ENCODE measurements around the gene CES3. TPM values are rescaled to one million over a fixed set of nuclear protein-coding genes. Genes with fewer than 3 reads are reported as not detected.

The CES3 gene
- total and polyA plus RNA-seq, 9 donors: 0.45 to 2.3 (median 1.3) TPM

DNA sequence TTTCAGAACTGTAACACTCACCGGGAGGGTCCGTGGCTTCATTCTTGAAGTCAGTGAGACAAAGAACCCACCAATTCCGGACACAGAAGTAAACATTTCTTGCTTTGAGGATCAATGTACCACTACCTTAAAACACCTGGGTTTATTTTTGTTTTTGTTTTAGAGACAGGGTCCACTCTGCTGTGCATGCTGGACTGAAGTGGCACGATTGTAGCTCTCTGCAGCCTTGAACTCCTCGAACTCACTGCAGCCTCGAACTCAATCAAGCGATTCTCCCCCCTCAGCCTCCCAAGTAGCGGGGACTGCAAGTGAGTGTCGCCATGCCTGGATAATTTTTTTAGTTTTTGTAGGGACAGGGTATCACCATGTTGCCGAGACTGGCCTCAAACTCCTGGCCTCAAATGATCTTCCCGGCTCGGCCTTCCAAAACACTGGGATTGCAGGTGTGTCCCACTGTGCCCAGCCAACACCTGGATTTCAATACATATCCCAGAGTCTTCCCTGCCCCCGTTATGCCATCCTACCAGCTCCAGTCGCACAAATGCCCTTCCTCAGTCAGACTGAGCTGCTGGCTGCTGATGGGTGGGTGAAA is 14.3 kb downstream of the CES3 start:
- Histone ChIP-seq H3K36me3 (no peaks in the 10 kb centered on the region), H3K4me3 (no peak overlapping the region), H3K4me1 (ENCODE audit: insufficient read depth) (no peaks in the 10 kb centered on the region), H3K27ac (no peak overlapping the region), H3K27me3 (no peaks in the 10 kb centered on the region), H3K9me3 (no peaks in the 10 kb centered on the region)
- TF ChIP-seq, protein P1, sequence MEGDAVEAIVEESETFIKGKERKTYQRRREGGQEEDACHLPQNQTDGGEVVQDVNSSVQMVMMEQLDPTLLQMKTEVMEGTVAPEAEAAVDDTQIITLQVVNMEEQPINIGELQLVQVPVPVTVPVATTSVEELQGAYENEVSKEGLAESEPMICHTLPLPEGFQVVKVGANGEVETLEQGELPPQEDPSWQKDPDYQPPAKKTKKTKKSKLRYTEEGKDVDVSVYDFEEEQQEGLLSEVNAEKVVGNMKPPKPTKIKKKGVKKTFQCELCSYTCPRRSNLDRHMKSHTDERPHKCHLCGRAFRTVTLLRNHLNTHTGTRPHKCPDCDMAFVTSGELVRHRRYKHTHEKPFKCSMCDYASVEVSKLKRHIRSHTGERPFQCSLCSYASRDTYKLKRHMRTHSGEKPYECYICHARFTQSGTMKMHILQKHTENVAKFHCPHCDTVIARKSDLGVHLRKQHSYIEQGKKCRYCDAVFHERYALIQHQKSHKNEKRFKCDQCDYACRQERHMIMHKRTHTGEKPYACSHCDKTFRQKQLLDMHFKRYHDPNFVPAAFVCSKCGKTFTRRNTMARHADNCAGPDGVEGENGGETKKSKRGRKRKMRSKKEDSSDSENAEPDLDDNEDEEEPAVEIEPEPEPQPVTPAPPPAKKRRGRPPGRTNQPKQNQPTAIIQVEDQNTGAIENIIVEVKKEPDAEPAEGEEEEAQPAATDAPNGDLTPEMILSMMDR (IDR thresholded peaks at IDR 0.05): no peak
- TF ChIP-seq POLR2A (IDR thresholded peaks at IDR 0.05) (no peak), EP300 (IDR thresholded peaks at IDR 0.05) (no peak)
- intact Hi-C loops (cut with DNase I): loop anchor here in 1 of 4 donors (10.0 kb wide), 1 partner anchor 209 kb away; the partner anchor contains the start of gene MATCAP1
- 64 to 75% (median 74%) methylated on average over 14 of the region's 14 CpGs for WGBS, 3 donors
- no peak for DNase-seq

DNA sequence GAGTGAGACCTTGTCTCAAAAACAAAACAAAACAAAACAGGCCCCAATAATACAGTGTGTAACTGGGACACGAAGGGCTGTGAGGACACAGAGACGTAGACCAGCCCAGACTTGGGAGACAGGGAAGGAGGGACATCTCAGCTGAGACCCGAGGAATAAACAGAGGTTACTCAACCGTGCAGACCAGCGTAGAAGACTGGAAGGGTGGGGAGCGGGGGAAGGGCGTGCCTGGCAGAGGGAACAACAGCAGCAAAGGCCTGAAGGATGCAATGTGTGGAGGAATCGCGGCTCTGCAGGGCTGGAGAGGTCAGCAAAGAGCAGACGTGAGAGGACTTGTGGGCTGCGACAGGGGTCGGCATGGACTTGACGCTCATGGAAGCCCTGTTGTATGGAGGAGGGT is 15.7 kb downstream of the CES3 start:
- Histone ChIP-seq H3K36me3 (no peaks in the 10 kb centered on the region), H3K4me3 (no peak overlapping the region), H3K4me1 (ENCODE audit: insufficient read depth) (no peaks in the 10 kb centered on the region), H3K27me3 (no peaks in the 10 kb centered on the region), H3K9me3 (no peaks in the 10 kb centered on the region), H3K27ac (no peak overlapping the region)
- intact Hi-C loops (cut with DNase I): loop anchor here (2.0 to 10.0 kb wide), 2 partner anchors 178 to 208 kb away; partner anchors contain the start of gene MATCAP1 (in 1 of the 4)
- DNase-seq: no peak
- TF ChIP-seq EP300 (IDR thresholded peaks at IDR 0.05) (no peak), POLR2A (IDR thresholded peaks at IDR 0.05) (no peak)
- TF ChIP-seq, protein P1 (IDR thresholded peaks at IDR 0.05): no peak
- WGBS, 3 donors: 58 to 61% (median 60%) methylated on average over 13 of the region's 13 CpGs

DNA sequence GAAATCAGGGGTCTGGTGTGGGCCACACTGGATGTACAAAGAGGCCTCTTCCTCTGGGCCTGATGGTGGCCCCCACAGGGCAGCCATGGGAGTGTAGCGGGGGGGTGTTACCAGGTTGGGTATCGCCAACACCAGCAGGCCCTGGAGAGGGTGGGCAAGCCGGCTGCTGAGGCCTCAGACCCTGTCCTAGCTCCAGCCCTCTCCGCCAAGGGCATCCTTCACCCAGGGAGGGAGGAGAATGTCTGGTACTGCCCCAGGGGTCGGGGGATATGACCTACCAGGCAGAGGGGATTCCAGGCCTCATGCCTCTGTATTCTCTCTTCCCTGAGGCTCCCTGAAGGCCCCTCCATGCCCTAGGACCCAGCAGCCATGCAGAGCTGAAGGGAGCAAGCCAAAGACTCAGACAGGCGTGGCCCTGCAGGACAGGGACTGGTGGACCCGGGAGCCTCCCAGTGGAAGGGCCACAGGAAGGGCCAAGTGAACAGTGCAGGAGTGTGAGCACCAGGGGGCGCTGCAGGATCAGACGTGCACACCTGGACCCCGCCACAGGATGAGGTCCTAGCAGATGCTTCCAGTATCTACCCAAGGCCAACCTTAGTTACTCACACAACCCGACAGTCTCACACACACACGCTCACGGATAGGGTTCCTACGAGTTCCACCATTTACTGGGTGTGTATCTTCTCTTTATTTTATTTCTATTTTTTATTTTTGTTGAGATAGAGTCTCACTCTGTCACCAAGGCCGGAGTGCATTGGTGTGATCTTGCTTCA is 16.5 kb downstream of the CES3 start:
- Histone ChIP-seq H3K9me3 (no peaks in the 10 kb centered on the region), H3K27ac (no peak overlapping the region), H3K36me3 (no peaks in the 10 kb centered on the region), H3K4me3 (no peak overlapping the region), H3K27me3 (no peaks in the 10 kb centered on the region), H3K4me1 (ENCODE audit: insufficient read depth) (no peaks in the 10 kb centered on the region)
- 27% methylated on average over 15 of the region's 15 CpGs for WGBS, 3 donors
- peak; percentile 87 to 95 (median 93) for DNase-seq
- TF ChIP-seq, protein P1 (IDR thresholded peaks at IDR 0.05): peak; percentile 75 to 99 (median 97)
- no peak for TF ChIP-seq EP300 (IDR thresholded peaks at IDR 0.05)
- peak; percentile 34 for TF ChIP-seq POLR2A (IDR thresholded peaks at IDR 0.05)
- intact Hi-C loops (cut with DNase I): loop anchor here (1.0 to 10.0 kb wide), 3 partner anchors 177 to 207 kb away; partner anchors contain the start of gene MATCAP1 (in 1 of the 4)

DNA sequence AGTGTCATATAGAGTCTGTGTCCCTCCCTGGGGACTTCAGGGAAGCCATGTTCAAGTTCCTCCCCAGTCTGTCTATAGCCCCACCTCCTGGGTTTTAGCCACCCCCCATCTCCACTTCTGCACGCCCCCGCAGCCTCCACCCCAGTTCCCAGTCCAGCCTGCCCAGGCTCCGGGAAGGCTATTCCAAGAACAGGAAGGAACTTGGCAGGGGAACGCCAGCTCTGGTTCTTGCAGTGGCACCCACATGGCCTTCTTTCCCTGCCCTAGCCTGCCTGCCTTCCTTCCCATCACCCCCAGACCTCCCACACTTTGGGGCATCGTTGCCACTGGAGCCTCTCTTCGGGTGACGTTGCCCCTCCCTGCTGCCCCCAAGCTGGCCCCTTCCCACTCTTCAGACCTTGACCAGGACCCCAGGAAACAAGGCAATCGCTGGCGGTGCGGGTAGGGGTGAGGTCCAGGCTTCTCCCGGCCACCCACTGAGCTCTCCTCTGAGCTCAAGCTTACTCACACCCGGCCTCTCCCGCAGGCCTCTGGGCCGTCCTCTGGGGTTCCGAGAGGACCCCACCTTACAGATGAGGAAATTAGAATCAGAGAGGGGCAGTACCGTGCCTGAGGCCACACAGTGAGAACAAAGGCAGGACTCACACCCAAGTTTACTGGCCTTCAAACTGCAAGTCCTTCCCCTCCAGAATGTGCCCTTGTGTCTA is 18.1 kb downstream of the CES3 start:
- no peak overlapping the region for H3K4me3 ChIP-seq
- intact Hi-C loops (cut with DNase I): loop anchor here in 1 of 4 donors (10.0 kb wide), 1 partner anchor 206 kb away; the partner anchor contains the start of gene MATCAP1
- H3K27ac ChIP-seq: no peak overlapping the region
- H3K4me1 ChIP-seq (ENCODE audit: insufficient read depth): no peaks in the 10 kb centered on the region
- no peaks in the 10 kb centered on the region for H3K27me3 ChIP-seq
- 43 to 63% (median 49%) methylated on average over 15 to 16 of the region's 16 CpGs for WGBS, 3 donors
- no peaks in the 10 kb centered on the region for H3K36me3 ChIP-seq
- TF ChIP-seq POLR2A (IDR thresholded peaks at IDR 0.05): no peak
- no peaks in the 10 kb centered on the region for H3K9me3 ChIP-seq
- DNase-seq: no peak

Measured in ovary (tissue), 9 donors.